OCI-LY1 (cell line): ENCODE measurements around the gene MARK3.

ENCODE experiments used
- EZH2 ChIP-seq: fragments of 200-600 bp; sonication (generic), shearing (Covaris generic); IDR thresholded peaks from 2 replicates; pipeline ENCODE4 v1.8.0; 2017; ENCODE audit warnings: borderline replicate concordance, mixed run types, mild to moderate bottlenecking, antibody characterized with exemption, low read length, moderate library complexity, mixed read lengths
- TF ChIP-seq, protein P1 (sequence below): fragments of 200-600 bp; sonication (generic), shearing (Covaris generic); IDR thresholded peaks from 2 replicates; pipeline ENCODE4 v1.5.1; 2017; ENCODE audit warnings: mild to moderate bottlenecking, antibody characterized with exemption, low read length, moderate library complexity, mixed read lengths

DNA sequence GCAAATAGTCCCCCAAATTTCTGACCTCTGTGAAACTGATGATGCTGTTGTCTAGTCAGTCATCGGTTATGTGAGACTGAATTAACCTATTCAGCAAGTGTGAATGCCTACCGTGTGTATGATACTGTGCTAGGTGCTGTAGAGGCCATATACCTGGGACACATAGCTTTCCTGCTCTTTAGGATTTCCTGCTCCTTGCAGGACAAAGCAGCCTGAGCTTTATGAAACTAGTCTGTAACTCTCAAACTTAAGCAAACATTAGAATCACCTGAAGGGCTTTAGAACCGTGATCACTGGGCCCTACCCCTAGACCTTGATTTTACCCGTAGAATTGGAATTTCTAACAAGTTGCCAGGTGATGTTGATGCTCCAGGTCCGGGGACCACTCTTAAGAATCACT is 6.9 kb downstream of the MARK3 start:
- TF ChIP-seq, protein P1, sequence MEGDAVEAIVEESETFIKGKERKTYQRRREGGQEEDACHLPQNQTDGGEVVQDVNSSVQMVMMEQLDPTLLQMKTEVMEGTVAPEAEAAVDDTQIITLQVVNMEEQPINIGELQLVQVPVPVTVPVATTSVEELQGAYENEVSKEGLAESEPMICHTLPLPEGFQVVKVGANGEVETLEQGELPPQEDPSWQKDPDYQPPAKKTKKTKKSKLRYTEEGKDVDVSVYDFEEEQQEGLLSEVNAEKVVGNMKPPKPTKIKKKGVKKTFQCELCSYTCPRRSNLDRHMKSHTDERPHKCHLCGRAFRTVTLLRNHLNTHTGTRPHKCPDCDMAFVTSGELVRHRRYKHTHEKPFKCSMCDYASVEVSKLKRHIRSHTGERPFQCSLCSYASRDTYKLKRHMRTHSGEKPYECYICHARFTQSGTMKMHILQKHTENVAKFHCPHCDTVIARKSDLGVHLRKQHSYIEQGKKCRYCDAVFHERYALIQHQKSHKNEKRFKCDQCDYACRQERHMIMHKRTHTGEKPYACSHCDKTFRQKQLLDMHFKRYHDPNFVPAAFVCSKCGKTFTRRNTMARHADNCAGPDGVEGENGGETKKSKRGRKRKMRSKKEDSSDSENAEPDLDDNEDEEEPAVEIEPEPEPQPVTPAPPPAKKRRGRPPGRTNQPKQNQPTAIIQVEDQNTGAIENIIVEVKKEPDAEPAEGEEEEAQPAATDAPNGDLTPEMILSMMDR, result no peak
- TF ChIP-seq EZH2, result no peak
